GM23338 (cell line): ENCODE data around the gene TRIOBP. TPM values are rescaled to one million over a fixed set of nuclear protein-coding genes. Genes with fewer than 3 reads are reported as not detected.

Source experiments
- ATAC-seq: fragments of 200-7000 bp; cut with Tn5 transposase; 3 replicates; pipeline ENCODE4 v1.9.1; 2020
- DNase-seq: peaks from one replicate; pipeline ENCODE4 v3.0.0-alpha.2; 2015; ENCODE audit warnings: low spot score
- H2AFZ ChIP-seq: fragments of 200-600 bp; sonication (generic); 2 replicates; pipeline ENCODE4 v1.8.0; 2016; ENCODE audit warnings: antibody characterized with exemption, mild to moderate bottlenecking, moderate library complexity
- H3F3A ChIP-seq: fragments of 200-600 bp; sonication (generic); replicated peaks from 2 replicates; pipeline ENCODE4 v1.8.0; 2017; ENCODE audit warnings: antibody characterized with exemption, mixed run types, low read depth
- H3K27ac ChIP-seq: fragments of 200-600 bp; sonication (generic); 2 replicates; pipeline ENCODE4 v1.6.1; 2016; ENCODE audit warnings: low read depth
- H3K27me3 ChIP-seq: fragments of 200-600 bp; sonication (generic); 2 replicates; pipeline ENCODE4 v1.8.0; 2016; ENCODE audit warnings: mild to moderate bottlenecking, mixed run types, moderate library complexity; ENCODE audit not compliant: insufficient read depth
- H3K36me3 ChIP-seq: fragments of 200-600 bp; sonication (generic); 2 replicates; pipeline ENCODE4 v1.8.0; 2016; ENCODE audit warnings: mild to moderate bottlenecking; ENCODE audit not compliant: insufficient read depth
- H3K4me1 ChIP-seq: fragments of 200-600 bp; sonication (generic); 2 replicates; pipeline ENCODE4 v1.8.0; 2016; ENCODE audit warnings: mild to moderate bottlenecking, moderate library complexity; ENCODE audit not compliant: insufficient read depth
- H3K4me2 ChIP-seq: fragments of 200-600 bp; sonication (generic); 2 replicates; pipeline ENCODE4 v1.7.1; 2017; ENCODE audit warnings: mixed run types
- H3K4me3 ChIP-seq: fragments of 200-600 bp; sonication (generic); 2 replicates; pipeline ENCODE4 v1.6.1; 2016; ENCODE audit warnings: mixed run types
- H3K79me2 ChIP-seq: fragments of 200-600 bp; sonication (generic); replicated peaks from 2 replicates; pipeline ENCODE4 v1.8.0; 2017; ENCODE audit warnings: mild to moderate bottlenecking; ENCODE audit not compliant: insufficient read depth
- H3K9me2 ChIP-seq: fragments of 200-600 bp; sonication (generic); 2 replicates; pipeline ENCODE4 v1.8.0; 2017; ENCODE audit not compliant: insufficient read depth
- H4K20me1 ChIP-seq: fragments of 200-600 bp; sonication (generic); replicated peaks from 2 replicates; pipeline ENCODE4 v1.8.0; 2017; ENCODE audit warnings: mild to moderate bottlenecking; ENCODE audit not compliant: insufficient read depth
- H3K27ac Mint-ChIP-seq: 2 replicates; pipeline ENCODE4 v1.8.0; 2020; ENCODE audit warnings: inconsistent platforms, mild to moderate bottlenecking, moderate library complexity, mixed read lengths
- H3K27me3 Mint-ChIP-seq: 3 replicates; pipeline ENCODE4 v1.8.0; 2022; ENCODE audit warnings: low read depth, mild to moderate bottlenecking, moderate library complexity, mixed read lengths, inconsistent platforms; ENCODE audit not compliant: insufficient read depth, poor library complexity
- H3K36me3 Mint-ChIP-seq: 3 replicates; pipeline ENCODE4 v1.8.0; 2021; ENCODE audit warnings: low read depth, mild to moderate bottlenecking, inconsistent platforms, moderate library complexity, mixed read lengths
- H3K4me1 Mint-ChIP-seq: 3 replicates; pipeline ENCODE4 v1.8.0; 2020; ENCODE audit warnings: mild to moderate bottlenecking, inconsistent platforms, mixed read lengths
- H3K4me3 Mint-ChIP-seq: 3 replicates; pipeline ENCODE4 v1.8.0; 2021; ENCODE audit warnings: moderate library complexity, mild to moderate bottlenecking, inconsistent platforms, mixed read lengths
- H3K9me3 Mint-ChIP-seq: 3 replicates; pipeline ENCODE4 v1.8.0; 2020; ENCODE audit warnings: moderate library complexity, mild to moderate bottlenecking, inconsistent platforms, mixed read lengths
- CREB1 ChIP-seq: fragments of 250-450 bp; sonication (Bioruptor Pico); IDR thresholded peaks from 2 replicates; pipeline ENCODE4 v1.5.0; 2020; ENCODE audit warnings: low read depth, mild to moderate bottlenecking, moderate library complexity
- EZH2 ChIP-seq: fragments of 200-600 bp; sonication (generic); IDR thresholded peaks from one replicate; pipeline ENCODE4 v1.8.0; 2017; ENCODE audit warnings: antibody characterized with exemption, mild to moderate bottlenecking, low read depth; ENCODE audit not compliant: unreplicated experiment
- EZH2phosphoT487 ChIP-seq: fragments of 200-600 bp; sonication (generic); IDR thresholded peaks from one replicate; pipeline ENCODE4 v1.8.1; 2018; ENCODE audit warnings: antibody characterized with exemption; ENCODE audit not compliant: unreplicated experiment
- JUNB ChIP-seq: IDR thresholded peaks from one replicate; pipeline ENCODE4 v1.6.1; 2016; ENCODE audit warnings: antibody characterized with exemption; ENCODE audit not compliant: unreplicated experiment
- NANOG ChIP-seq: IDR thresholded peaks from 2 replicates; pipeline ENCODE4 v1.6.1; 2016; ENCODE audit warnings: antibody characterized with exemption, borderline replicate concordance
- POLR2AphosphoS5 ChIP-seq: IDR thresholded peaks from 2 replicates; pipeline ENCODE4 v1.6.1; 2016; ENCODE audit warnings: antibody characterized with exemption, low read depth
- REST ChIP-seq: IDR thresholded peaks from one replicate; pipeline ENCODE4 v1.6.1; 2018; ENCODE audit warnings: antibody characterized with exemption; ENCODE audit not compliant: unreplicated experiment
- STAT1 ChIP-seq: IDR thresholded peaks from one replicate; pipeline ENCODE4 v1.6.1; 2016; ENCODE audit warnings: antibody characterized with exemption; ENCODE audit not compliant: unreplicated experiment
- ZNF114 ChIP-seq: fragments of 250-450 bp; sonication (Bioruptor Pico); IDR thresholded peaks from 2 replicates; pipeline ENCODE4 v1.5.0; 2020; ENCODE audit warnings: mild to moderate bottlenecking, moderate library complexity
- ZNF331 ChIP-seq: fragments of 250-450 bp; sonication (Bioruptor Pico); IDR thresholded peaks from 2 replicates; pipeline ENCODE4 v1.5.0; 2020; ENCODE audit warnings: low read depth, mild to moderate bottlenecking, moderate library complexity
- polyA plus RNA-seq: library from polyadenylated mRNA; unstranded; fragments of >200 nt; fragmentation: Nextera tagmentation; extraction: Ambion mirVana; gene quantifications from 2 replicates; pipeline ENCODE4 v1.2.1, GENCODE V29; 2016
- total RNA-seq: library from RNA; depleted of rRNA; stranded (reverse); fragments of >200 nt; shearing (Covaris generic); gene quantifications from 2 replicates; pipeline ENCODE4 v1.2.3, GENCODE V29; 2014
- TF ChIP-seq, protein P1 (sequence below): IDR thresholded peaks from 2 replicates; pipeline ENCODE4 v1.6.1; 2016; ENCODE audit warnings: antibody characterized with exemption
- TF ChIP-seq, protein P2 (sequence below), 2 experiments: fragments of 200-600 bp in 1 of 2; sonication (generic) in 1 of 2; conservative IDR thresholded peaks; 2 replicates each; pipeline versions ENCODE4 v1.5.1 to v1.6.1; 2016 to 2017; ENCODE audit warnings: antibody characterized with exemption in 2 of 2, low read depth in 2 of 2, mild to moderate bottlenecking in 2 of 2, moderate library complexity in 1 of 2
- TF ChIP-seq, protein P3 (sequence below): fragments of 250-450 bp; sonication (Bioruptor Pico); IDR thresholded peaks from 2 replicates; pipeline ENCODE4 v1.5.0; 2020; ENCODE audit warnings: mild to moderate bottlenecking, moderate library complexity

Gene TRIOBP
- total and polyA plus RNA-seq, 2 experiments from 2014 or later, result 21.4 to 48.4 TPM

- Histone ChIP-seq H4K20me1 (no peaks in the 10 kb centered on the region; the same call in 1 of the 2 replicates), H3K4me1 (no peaks in the 10 kb centered on the region), H3K79me2 (no peaks in the 10 kb centered on the region), H3K27ac (no peak overlapping the region), H3F3A (no peaks in the 10 kb centered on the region), H2AFZ (no peak overlapping the region), H3K4me2 (no peak overlapping the region), H3K9me2 (no peaks in the 10 kb centered on the region), H3K36me3 (no peaks in the 10 kb centered on the region; the same call in 1 of the 2 replicates), H3K4me3 (no peak overlapping the region), H3K27me3 (no peaks in the 10 kb centered on the region)
- Mint-ChIP-seq H3K36me3 (peaks cover 34% of the 10 kb centered on the region), H3K27ac (no peak overlapping the region), H3K4me3 (no peak overlapping the region), H3K27me3 (peaks cover 7% of the 10 kb centered on the region), H3K4me1 (no peaks in the 10 kb centered on the region), H3K9me3 (no peaks in the 10 kb centered on the region)
- no peak for DNase-seq
- TF ChIP-seq, protein P1, sequence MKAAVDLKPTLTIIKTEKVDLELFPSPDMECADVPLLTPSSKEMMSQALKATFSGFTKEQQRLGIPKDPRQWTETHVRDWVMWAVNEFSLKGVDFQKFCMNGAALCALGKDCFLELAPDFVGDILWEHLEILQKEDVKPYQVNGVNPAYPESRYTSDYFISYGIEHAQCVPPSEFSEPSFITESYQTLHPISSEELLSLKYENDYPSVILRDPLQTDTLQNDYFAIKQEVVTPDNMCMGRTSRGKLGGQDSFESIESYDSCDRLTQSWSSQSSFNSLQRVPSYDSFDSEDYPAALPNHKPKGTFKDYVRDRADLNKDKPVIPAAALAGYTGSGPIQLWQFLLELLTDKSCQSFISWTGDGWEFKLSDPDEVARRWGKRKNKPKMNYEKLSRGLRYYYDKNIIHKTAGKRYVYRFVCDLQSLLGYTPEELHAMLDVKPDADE, result no peak
- TF ChIP-seq STAT1, result no peak
- no peak for TF ChIP-seq REST
- no peak for TF ChIP-seq EZH2
- TF ChIP-seq NANOG, result no peak
- no peak for TF ChIP-seq JUNB
- TF ChIP-seq CREB1 (CRISPR knock-in tag), result no peak
- TF ChIP-seq EZH2phosphoT487, result no peak
- TF ChIP-seq ZNF331 (CRISPR knock-in tag), result no peak
- no peak for TF ChIP-seq POLR2AphosphoS5
- TF ChIP-seq, protein P2, sequence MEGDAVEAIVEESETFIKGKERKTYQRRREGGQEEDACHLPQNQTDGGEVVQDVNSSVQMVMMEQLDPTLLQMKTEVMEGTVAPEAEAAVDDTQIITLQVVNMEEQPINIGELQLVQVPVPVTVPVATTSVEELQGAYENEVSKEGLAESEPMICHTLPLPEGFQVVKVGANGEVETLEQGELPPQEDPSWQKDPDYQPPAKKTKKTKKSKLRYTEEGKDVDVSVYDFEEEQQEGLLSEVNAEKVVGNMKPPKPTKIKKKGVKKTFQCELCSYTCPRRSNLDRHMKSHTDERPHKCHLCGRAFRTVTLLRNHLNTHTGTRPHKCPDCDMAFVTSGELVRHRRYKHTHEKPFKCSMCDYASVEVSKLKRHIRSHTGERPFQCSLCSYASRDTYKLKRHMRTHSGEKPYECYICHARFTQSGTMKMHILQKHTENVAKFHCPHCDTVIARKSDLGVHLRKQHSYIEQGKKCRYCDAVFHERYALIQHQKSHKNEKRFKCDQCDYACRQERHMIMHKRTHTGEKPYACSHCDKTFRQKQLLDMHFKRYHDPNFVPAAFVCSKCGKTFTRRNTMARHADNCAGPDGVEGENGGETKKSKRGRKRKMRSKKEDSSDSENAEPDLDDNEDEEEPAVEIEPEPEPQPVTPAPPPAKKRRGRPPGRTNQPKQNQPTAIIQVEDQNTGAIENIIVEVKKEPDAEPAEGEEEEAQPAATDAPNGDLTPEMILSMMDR (conservative IDR thresholded peaks at IDR 0.05; ENCODE audit: low read depth in 2 of 2), result no peak
- TF ChIP-seq, protein P3, sequence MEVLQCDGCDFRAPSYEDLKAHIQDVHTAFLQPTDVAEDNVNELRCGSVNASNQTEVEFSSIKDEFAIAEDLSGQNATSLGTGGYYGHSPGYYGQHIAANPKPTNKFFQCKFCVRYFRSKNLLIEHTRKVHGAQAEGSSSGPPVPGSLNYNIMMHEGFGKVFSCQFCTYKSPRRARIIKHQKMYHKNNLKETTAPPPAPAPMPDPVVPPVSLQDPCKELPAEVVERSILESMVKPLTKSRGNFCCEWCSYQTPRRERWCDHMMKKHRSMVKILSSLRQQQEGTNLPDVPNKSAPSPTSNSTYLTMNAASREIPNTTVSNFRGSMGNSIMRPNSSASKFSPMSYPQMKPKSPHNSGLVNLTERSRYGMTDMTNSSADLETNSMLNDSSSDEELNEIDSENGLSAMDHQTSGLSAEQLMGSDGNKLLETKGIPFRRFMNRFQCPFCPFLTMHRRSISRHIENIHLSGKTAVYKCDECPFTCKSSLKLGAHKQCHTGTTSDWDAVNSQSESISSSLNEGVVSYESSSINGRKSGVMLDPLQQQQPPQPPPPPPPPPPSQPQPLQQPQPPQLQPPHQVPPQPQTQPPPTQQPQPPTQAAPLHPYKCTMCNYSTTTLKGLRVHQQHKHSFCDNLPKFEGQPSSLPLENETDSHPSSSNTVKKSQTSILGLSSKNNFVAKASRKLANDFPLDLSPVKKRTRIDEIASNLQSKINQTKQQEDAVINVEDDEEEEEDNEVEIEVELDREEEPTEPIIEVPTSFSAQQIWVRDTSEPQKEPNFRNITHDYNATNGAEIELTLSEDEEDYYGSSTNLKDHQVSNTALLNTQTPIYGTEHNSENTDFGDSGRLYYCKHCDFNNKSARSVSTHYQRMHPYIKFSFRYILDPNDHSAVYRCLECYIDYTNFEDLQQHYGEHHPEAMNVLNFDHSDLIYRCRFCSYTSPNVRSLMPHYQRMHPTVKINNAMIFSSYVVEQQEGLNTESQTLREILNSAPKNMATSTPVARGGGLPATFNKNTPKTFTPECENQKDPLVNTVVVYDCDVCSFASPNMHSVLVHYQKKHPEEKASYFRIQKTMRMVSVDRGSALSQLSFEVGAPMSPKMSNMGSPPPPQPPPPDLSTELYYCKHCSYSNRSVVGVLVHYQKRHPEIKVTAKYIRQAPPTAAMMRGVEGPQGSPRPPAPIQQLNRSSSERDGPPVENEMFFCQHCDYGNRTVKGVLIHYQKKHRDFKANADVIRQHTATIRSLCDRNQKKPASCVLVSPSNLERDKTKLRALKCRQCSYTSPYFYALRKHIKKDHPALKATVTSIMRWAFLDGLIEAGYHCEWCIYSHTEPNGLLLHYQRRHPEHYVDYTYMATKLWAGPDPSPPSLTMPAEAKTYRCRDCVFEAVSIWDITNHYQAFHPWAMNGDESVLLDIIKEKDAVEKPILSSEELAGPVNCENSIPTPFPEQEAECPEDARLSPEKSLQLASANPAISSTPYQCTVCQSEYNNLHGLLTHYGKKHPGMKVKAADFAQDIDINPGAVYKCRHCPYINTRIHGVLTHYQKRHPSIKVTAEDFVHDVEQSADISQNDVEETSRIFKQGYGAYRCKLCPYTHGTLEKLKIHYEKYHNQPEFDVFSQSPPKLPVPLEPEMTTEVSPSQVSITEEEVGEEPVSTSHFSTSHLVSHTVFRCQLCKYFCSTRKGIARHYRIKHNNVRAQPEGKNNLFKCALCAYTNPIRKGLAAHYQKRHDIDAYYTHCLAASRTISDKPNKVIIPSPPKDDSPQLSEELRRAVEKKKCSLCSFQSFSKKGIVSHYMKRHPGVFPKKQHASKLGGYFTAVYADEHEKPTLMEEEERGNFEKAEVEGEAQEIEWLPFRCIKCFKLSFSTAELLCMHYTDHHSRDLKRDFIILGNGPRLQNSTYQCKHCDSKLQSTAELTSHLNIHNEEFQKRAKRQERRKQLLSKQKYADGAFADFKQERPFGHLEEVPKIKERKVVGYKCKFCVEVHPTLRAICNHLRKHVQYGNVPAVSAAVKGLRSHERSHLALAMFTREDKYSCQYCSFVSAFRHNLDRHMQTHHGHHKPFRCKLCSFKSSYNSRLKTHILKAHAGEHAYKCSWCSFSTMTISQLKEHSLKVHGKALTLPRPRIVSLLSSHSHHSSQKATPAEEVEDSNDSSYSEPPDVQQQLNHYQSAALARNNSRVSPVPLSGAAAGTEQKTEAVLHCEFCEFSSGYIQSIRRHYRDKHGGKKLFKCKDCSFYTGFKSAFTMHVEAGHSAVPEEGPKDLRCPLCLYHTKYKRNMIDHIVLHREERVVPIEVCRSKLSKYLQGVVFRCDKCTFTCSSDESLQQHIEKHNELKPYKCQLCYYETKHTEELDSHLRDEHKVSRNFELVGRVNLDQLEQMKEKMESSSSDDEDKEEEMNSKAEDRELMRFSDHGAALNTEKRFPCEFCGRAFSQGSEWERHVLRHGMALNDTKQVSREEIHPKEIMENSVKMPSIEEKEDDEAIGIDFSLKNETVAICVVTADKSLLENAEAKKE (CRISPR knock-in tag), result no peak
- TF ChIP-seq ZNF114 (CRISPR knock-in tag), result no peak
- ATAC-seq, result no peak
Measured at GRCh38 chr22:37757663-37758062, 60.8 kb downstream of the TRIOBP start.
